G401 (cell line): ENCODE results near the gene SULT1A1. TPM values are rescaled to one million over a fixed set of nuclear protein-coding genes. Genes with fewer than 3 reads are reported as not detected.
"Not testable (repeated sequence)": the region's sequence is repeated elsewhere in the genome, so short reads cannot be mapped to it uniquely, and the experiment has no call there.

Experiments
- DNase-seq: peaks from one replicate; pipeline ENCODE4 v3.0.0-alpha.2; 2015; ENCODE audit warnings: low spot score
- in situ Hi-C: cut with HindIII; loops from 2 replicates; pipeline ENCODE4 v1.10.0; 2016; ENCODE audit warnings: low sequenced_read_pairs, mixed read lengths
- total RNA-seq: library from RNA; depleted of rRNA; stranded (reverse); fragments of >200 nt; shearing (Covaris generic); gene quantifications from 2 replicates; pipeline ENCODE4 v1.2.3, GENCODE V29; 2014; rRNA removed

Gene SULT1A1
- total RNA-seq, 1 experiment from 2014 or later = 32.2 TPM

- in situ Hi-C loops = no loop called here
Observed at GRCh38 chr16:28567292-28567691, 42.6 kb downstream of the SULT1A1 start.

DNA sequence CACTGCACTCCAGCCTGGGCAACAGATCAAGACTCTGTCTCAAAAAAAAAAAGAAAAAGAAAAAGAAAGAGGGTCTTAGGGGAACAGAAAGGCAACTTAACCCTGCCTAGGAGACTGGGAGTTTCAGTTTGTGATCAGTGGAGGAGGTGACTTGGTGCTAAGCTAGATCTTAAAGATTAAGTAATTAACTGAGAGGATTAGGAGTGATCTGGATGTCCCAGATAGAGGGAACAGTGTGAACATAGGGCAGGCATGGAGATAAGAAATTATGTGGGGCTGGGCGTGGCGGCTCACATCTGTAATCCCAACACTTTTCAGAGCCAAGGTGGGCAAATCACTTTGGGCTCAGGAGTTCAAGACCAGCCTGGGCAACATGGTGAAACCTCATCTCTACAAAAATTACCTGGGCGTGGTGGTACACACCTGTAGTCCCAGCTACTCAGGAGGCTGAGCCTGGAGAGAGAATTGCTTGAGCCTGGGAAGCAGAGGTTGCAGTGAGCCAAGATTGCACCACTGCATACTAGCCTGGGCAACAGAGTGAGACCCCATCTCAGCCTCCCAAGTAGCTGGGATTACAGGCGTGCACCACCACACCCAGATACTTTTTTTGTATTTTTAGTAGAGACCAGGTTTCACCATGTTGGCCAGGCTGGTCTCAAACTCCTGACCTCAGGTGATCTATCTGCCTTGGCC lies 43.5 kb downstream of the SULT1A1 start:
- in situ Hi-C loops, DNase-seq: not testable (repeated sequence)

More at GRCh38 chr16:28567292-28567691, 42.6 kb downstream of the SULT1A1 start:
- DNase-seq = no peak

GRCh38 chr16:28563218-28563617 lies 46.6 kb downstream of the SULT1A1 start:
- DNase-seq = no peak
- in situ Hi-C loops = no loop called here

DNA sequence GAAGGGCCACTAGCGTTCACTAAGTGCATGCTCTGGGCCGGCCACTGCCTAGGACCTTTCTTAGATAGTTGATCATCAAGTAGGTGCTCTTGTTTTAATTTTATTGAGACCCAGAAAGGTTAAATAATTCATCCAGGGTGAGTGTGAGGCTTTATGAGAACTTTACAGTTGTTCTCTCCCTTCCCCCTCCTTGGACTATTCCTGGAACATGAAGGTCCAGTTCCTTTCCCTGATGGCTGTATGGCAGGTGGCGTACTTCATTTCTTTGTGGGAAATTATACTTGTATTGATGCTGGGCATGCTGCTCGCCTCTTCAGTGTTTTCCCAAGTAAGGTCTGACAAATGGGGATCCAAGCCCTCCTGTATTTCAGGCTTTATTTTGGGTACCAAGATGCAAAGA lies 47.6 kb downstream of the SULT1A1 start:
- in situ Hi-C loops = no loop called here
- no peak for DNase-seq

- in situ Hi-C loops = no loop called here
- DNase-seq = no peak
Observed at GRCh38 chr16:28561557-28562187, 48.2 kb downstream of the SULT1A1 start.

DNA sequence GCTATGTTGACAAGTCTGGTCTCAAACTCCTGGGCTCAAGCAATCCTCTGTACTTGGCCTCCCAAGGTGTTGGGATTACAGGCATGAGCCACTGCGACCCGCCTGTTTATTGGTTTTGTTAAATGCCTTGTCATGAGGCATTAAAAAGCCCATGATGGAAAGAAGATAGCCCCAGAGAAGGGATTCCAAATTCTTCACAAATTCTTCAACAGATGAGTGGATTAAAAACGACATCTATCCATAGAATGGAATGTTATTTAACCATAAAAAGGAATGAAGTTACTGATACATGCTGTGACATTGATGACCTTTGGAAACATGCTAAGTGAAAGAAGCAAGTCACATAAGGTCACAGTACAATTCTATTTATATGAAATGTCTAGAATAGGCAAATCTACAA lies 51.4 kb downstream of the SULT1A1 start:
- no peak for DNase-seq
- in situ Hi-C loops = no loop called here

GRCh38 chr16:28556914-28557320 lies 52.9 kb downstream of the SULT1A1 start:
- in situ Hi-C loops = no loop called here
- no peak for DNase-seq

DNA sequence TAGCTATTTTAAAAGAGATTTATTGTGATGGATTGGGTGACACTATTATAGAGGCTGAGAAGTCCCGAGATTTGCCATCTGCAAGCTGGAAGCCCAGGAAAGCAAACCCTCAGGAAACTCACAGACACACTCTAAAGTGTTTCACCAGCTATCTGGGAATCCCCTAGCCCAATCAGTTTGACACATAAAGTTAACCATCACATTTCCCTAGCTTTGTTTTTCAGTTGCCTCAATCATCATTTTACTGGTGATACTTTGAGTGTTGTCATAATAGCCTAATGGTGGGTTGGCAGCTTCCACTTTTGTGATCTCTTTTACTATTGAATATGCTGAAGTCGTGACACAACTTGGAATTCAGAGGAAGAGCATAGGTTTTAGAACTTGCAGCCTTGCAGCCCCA lies 54.3 kb downstream of the SULT1A1 start:
- in situ Hi-C loops = no loop called here

More for the DNA sequence above, 54.3 kb downstream of the SULT1A1 start:
- DNase-seq = no peak

Other genes with a start within 250 kb of the SULT1A1 start
- gene NPIPB6, start 246.5 kb downstream of the SULT1A1 start, total RNA-seq = 1.4 TPM in 1 of 2 replicates, not detected in the other
- 276 and 428 TPM in 2 replicates for gene EIF3CL, start 206.2 kb downstream of the SULT1A1 start, total RNA-seq
- not detected in 2 replicates for gene NPIPB7, start 137.7 kb downstream of the SULT1A1 start, total RNA-seq
- gene CLN3, start 118.0 kb downstream of the SULT1A1 start, total RNA-seq = 50.2 and 62.7 TPM in 2 replicates
- gene APOBR, start 115.4 kb downstream of the SULT1A1 start, total RNA-seq = 0.10 and 0.18 TPM in 2 replicates
- not detected in 2 replicates for gene IL27, start 103.2 kb downstream of the SULT1A1 start, total RNA-seq
- 113 and 153 TPM in 2 replicates for gene NUPR1, start 71.1 kb downstream of the SULT1A1 start, total RNA-seq
- gene SGF29, start 56.1 kb downstream of the SULT1A1 start, total RNA-seq = 14.6 and 19.3 TPM in 2 replicates
- 0.98 TPM in 1 of 2 replicates, not detected in the other for gene SULT1A2, start 13.0 kb downstream of the SULT1A1 start, total RNA-seq
- gene NPIPB8, start 28.0 kb upstream of the SULT1A1 start, total RNA-seq = not detected in 2 replicates
- 714 and 797 TPM in 2 replicates for gene EIF3C, start 101.4 kb upstream of the SULT1A1 start, total RNA-seq
- 0.41 TPM in 1 of 2 replicates, not detected in the other for gene NPIPB9, start 141.7 kb upstream of the SULT1A1 start, total RNA-seq
- 44.6 and 55.1 TPM in 2 replicates for gene ATXN2L, start 213.0 kb upstream of the SULT1A1 start, total RNA-seq
- 98.3 and 136 TPM in 2 replicates for gene TUFM, start 236.3 kb upstream of the SULT1A1 start, total RNA-seq